ENCODE results near the gene SNIP1.
"Not testable (repeated sequence)": the region's sequence is repeated elsewhere in the genome, so short reads cannot be mapped to it uniquely, and the experiment has no call there.

SNIP1 gene

DNA sequence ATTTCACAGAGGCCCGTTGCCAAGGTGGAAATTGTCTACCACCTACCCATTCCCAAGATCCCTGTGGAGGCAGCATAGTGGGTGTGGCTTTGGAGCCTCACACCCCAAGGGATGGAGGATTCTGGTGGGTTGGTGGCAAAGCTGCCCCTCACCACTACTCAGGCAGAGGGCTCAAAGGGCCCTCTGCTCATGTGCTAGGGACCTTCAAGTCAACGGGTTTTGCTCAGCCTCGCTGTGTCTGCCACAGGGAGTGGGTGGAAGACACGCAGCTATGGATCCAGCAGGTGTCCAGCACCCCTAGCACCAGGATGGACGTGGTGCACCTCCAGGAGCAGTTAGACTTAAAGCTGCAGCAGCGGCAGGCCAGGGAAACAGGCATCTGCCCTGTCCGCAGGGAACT is 5.0 kb upstream of the SNIP1 start:
- Histone ChIP-seq H3K36me3 (peaks cover 28% of the 10 kb centered on the region), H3K9ac (0 out of 2 replicates have a peak overlapping the region, but pooled peaks have one; percentile 29), H4K20me1 (no peaks in the 10 kb centered on the region), H3K4me2 (no peak overlapping the region), H3K27me3 (no peaks in the 10 kb centered on the region), H3K4me3 (no peak overlapping the region), H3K4me1 (peaks cover 7% of the 10 kb centered on the region), H3K9me3 (0 out of 2 replicates have a peak, but pooled peaks cover 3% of the 10 kb centered on the region), H3K27ac (no peak overlapping the region)
- TF ChIP-seq Cebpa-rat (IDR thresholded peaks at IDR 0.05) = no peak

DNA sequence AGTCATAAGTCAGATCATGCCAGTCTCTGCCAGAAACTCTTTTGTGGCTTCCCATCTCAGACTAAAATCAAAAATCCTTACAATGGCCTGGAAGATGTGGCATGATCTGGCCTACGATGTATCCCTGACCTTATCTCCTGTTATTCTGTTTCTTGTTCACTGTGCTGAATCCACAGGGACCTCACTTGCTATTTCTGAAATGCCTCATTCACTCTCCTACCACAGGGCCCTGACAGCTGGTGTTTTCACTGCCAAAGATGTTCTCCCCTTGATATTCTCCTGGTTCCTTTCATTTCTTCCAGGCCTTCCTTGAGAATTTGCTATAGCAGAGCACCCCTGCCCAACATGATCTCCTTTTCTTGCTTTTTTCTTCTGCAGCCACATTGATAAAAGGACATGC is 4.3 kb upstream of the SNIP1 start:
- Histone ChIP-seq H3K4me3 (no peak overlapping the region), H3K36me3 (peaks cover 22% of the 10 kb centered on the region), H3K9me3 (0 out of 2 replicates have a peak, but pooled peaks cover 3% of the 10 kb centered on the region), H3K27ac (no peak overlapping the region), H3K4me1 (peaks cover 8% of the 10 kb centered on the region), H3K9ac (peak overlapping the region; percentile 29; the same call in 1 of the 2 replicates), H3K27me3 (no peaks in the 10 kb centered on the region), H4K20me1 (peaks cover 6% of the 10 kb centered on the region), H3K4me2 (no peak overlapping the region)
- TF ChIP-seq Cebpa-rat (IDR thresholded peaks at IDR 0.05) = no peak

DNA sequence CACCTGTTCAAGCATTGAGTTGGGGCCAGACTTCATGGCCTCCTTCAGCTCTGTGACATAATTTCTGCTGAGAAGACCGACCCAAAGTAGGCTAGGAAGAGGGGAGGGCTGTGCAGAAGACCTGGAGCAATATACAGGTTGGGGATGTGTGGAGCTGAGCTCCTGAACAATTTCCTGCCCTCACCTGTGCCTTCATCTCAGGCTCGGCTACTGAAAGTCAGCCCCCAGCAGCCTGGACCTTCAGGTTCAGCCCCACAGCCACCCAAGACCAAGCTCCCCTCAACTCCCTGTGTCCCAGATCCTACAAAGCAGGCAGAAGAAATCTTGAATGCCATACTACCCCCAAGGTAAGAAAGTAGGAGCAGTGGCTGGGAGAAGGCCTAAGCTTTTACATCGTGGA is 3.3 kb upstream of the SNIP1 start:
- no peak for TF ChIP-seq Cebpa-rat (IDR thresholded peaks at IDR 0.05)
- no peak overlapping the region for H3K4me3 ChIP-seq

DNA sequence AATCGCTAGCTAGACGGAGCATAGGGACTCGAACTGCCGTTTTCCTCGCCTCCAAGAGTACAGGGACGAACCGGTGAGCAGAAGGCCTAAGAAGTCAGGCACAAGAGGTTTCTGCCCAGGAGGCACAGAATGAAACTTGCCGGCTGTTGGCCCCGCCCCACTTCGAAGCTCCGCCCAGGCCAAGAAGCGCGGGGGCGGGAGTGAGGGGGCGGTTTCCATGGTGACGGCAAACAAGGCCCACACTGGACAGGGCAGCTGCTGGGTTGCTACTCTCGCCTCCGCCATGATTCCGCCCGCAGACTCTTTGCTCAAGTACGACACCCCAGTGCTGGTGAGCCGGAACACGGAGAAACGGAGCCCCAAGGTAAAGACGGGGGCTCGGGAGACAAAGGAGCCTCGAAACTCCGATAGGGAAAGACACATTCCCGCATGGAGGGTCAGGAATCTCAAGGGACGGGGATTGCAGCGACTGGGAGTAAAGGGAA is 2.7 kb upstream of the SNIP1 start, which contains the start of gene DNALI1:
Gene DNALI1 (plus strand): TSS at position 229 of the 485 bp plus-strand sequence. CDS start 55 bp downstream, at position 284.
- peaks cover 22% of the 10 kb centered on the region for H4K20me1 ChIP-seq
- no peaks in the 10 kb centered on the region for H3K27me3 ChIP-seq
- H3K9me3 ChIP-seq = 0 out of 2 replicates have a peak, but pooled peaks cover 3% of the 10 kb centered on the region
- TF ChIP-seq Cebpa-rat (IDR thresholded peaks at IDR 0.05) = no peak
- H3K4me1 ChIP-seq = peaks cover 22% of the 10 kb centered on the region
- H3K4me3 ChIP-seq = no peak within 1 kb of the TSS
- no peak within 1 kb of the TSS for H3K27ac ChIP-seq
- H3K9ac ChIP-seq = no peak within 1 kb of the TSS
- H3K36me3 ChIP-seq = peaks cover 17% of the 10 kb centered on the region
- no peak within 1 kb of the TSS for H3K4me2 ChIP-seq

More for the DNA sequence above, 3.3 kb upstream of the SNIP1 start:
- no peak overlapping the region for H3K9ac ChIP-seq
- H3K9me3 ChIP-seq = 0 out of 2 replicates have a peak, but pooled peaks cover 3% of the 10 kb centered on the region
- no peak overlapping the region for H3K27ac ChIP-seq
- H3K36me3 ChIP-seq = peaks cover 17% of the 10 kb centered on the region
- peaks cover 18% of the 10 kb centered on the region for H3K4me1 ChIP-seq
- no peak overlapping the region for H3K4me2 ChIP-seq
- peaks cover 16% of the 10 kb centered on the region for H4K20me1 ChIP-seq
- no peaks in the 10 kb centered on the region for H3K27me3 ChIP-seq

DNA sequence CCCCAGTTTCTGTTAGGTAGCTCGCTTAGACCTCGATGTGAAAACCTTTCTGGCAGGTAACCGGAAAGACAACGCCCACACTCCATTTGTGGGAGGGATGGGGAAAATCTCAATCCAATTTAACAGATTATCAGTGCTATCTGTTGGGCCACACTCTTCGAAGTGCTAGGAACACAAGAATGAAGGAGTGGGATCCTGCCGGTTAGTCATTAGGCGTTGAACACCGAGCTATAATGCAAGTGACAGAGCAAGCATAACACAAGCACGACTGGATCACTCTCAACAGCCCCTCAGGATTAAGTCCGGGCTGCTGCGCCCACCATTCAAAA is 531 bp downstream of the SNIP1 start:
- peaks cover 27% of the 10 kb centered on the region for H3K4me1 ChIP-seq
- peak overlapping the region; percentile 92 for H3K9ac ChIP-seq
- H4K20me1 ChIP-seq = peaks cover 51% of the 10 kb centered on the region
- H3K27ac ChIP-seq = peak overlapping the region; percentile 87
- H3K36me3 ChIP-seq = peaks cover 40% of the 10 kb centered on the region
- TF ChIP-seq Cebpa-rat (IDR thresholded peaks at IDR 0.05) = no peak
- peak overlapping the region; percentile 91 for H3K4me2 ChIP-seq
- 0 out of 2 replicates have a peak, but pooled peaks cover 3% of the 10 kb centered on the region for H3K9me3 ChIP-seq
- no peaks in the 10 kb centered on the region for H3K27me3 ChIP-seq
- H3K4me3 ChIP-seq = peak overlapping the region; percentile 89

DNA sequence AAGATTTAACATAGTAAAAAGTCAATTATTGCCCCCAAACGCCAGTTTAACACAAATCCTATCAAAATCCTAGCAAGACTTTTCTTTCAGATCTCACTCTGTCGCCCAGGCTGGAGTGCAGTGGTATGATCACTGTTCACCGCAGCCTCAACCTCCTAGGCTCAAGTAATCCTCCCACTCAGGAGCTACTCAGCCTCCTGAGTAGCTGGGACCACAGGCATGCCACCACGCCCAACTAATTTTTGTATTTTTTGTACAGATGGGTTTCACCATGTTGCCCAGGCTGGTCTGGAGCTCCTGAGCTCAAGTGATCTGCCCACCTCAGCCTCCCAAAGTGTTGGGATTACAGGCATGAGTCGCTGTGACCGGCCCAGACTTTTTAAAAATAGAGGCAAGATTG is 4.8 kb downstream of the SNIP1 start:
- H4K20me1 ChIP-seq = peaks cover 66% of the 10 kb centered on the region
- H3K4me3 ChIP-seq = no peak overlapping the region
- no peaks in the 10 kb centered on the region for H3K27me3 ChIP-seq
- H3K36me3 ChIP-seq = peaks cover 82% of the 10 kb centered on the region
- no peak overlapping the region for H3K27ac ChIP-seq
- no peaks in the 10 kb centered on the region for H3K9me3 ChIP-seq
- TF ChIP-seq Cebpa-rat (IDR thresholded peaks at IDR 0.05) = no peak
- H3K9ac ChIP-seq = 0 out of 2 replicates have a peak overlapping the region, but pooled peaks have one; percentile 22
- peaks cover 22% of the 10 kb centered on the region for H3K4me1 ChIP-seq
- H3K4me2 ChIP-seq = no peak overlapping the region

DNA sequence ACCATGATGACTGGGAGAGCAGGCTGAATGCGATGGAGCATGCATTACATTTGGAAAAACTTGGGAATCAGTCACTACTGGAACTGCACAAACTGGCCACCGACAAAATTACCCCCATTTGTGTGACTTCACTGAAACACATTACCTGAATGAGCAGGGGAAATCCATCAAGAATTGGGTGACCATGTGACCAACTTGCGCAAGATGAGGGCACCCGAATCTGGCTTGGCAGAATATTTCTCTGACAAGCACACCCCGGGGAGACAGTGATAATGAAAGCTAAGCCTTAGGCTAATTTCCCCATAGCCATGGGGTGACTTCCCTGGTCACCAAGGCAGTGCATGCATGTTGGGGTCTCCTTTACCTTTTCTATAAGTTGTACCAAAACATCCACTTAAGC is 9.1 kb downstream of the SNIP1 start:
- Histone ChIP-seq H3K36me3 (peaks cover 91% of the 10 kb centered on the region), H3K4me1 (0 out of 2 replicates have a peak, but pooled peaks cover 3% of the 10 kb centered on the region), H3K27me3 (no peaks in the 10 kb centered on the region), H4K20me1 (peaks cover 47% of the 10 kb centered on the region), H3K9me3 (no peaks in the 10 kb centered on the region), H3K27ac (no peak overlapping the region), H3K4me3 (no peak overlapping the region), H3K9ac (no peak overlapping the region), H3K4me2 (no peak overlapping the region)
- no peak for TF ChIP-seq Cebpa-rat (IDR thresholded peaks at IDR 0.05)

DNA sequence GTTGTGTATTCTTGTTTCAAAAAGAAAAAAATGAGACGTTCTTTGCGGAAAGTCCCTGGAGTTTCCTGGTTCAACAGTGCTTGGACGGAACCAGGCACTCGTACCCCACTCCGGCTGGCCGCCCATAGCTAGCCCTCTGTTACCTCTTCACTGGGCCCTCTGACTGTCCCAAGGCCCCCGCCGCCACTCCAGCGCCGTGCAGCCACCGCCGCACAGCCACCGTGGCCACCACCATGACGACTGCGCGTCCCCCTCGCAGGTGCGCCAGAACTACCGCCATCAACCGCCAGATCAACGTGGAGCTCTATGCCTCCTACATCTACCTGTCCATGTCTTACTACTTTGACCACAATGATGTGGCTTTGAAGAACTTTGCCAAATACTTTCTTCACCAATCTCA is 9.6 kb downstream of the SNIP1 start:
- H4K20me1 ChIP-seq = peaks cover 42% of the 10 kb centered on the region
- no peak for TF ChIP-seq Cebpa-rat (IDR thresholded peaks at IDR 0.05)
- H3K9ac ChIP-seq = no peak overlapping the region
- H3K9me3 ChIP-seq = no peaks in the 10 kb centered on the region
- H3K27me3 ChIP-seq = no peaks in the 10 kb centered on the region
- no peak overlapping the region for H3K27ac ChIP-seq
- H3K4me1 ChIP-seq = no peaks in the 10 kb centered on the region
- H3K4me2 ChIP-seq = no peak overlapping the region
- H3K4me3 ChIP-seq = no peak overlapping the region
- peaks cover 91% of the 10 kb centered on the region for H3K36me3 ChIP-seq

DNA sequence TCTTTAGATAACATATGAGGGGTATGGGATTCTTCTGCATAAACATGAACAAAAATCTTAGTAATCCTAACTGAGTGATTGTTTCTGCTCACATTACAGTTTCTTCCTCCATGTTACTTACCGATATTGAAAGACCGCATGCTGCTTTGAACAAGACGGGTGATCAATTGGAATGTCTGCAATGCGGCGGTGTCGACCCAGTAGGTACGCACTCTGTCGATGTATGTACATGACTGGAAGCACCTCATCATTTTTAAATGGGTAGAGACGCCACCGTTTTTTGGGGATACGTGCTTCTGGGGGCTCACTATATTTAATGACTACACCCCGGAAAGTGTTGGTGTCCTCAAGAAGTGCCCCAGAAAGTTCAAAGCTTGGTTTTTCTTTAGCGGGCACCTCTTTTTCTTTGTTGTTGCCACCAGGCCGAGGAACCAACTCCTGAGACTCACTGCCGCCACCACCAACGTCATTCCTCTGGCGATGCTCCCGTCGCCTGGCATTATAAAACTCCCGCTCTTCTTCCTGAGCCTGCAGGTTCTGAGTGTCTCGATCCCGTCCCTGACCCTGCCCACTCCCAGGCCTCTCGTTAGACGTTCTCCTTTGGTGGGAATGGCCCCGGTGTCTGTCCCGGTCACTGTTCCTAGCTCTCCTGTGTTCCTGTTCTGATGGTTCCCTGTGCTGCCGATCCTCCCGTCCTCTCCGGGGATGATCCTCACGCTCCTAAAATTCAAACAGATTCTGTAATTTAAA is 13.9 kb downstream of the SNIP1 start:
- Histone ChIP-seq H3K4me2 (no peak overlapping the region), H4K20me1 (peaks cover 50% of the 10 kb centered on the region), H3K27ac (no peak overlapping the region), H3K36me3 (peaks cover 94% of the 10 kb centered on the region), H3K4me1 (no peaks in the 10 kb centered on the region), H3K9ac (no peak overlapping the region), H3K4me3 (no peak overlapping the region), H3K27me3 (no peaks in the 10 kb centered on the region), H3K9me3 (no peaks in the 10 kb centered on the region)
- TF ChIP-seq Cebpa-rat (IDR thresholded peaks at IDR 0.05) = no peak

DNA sequence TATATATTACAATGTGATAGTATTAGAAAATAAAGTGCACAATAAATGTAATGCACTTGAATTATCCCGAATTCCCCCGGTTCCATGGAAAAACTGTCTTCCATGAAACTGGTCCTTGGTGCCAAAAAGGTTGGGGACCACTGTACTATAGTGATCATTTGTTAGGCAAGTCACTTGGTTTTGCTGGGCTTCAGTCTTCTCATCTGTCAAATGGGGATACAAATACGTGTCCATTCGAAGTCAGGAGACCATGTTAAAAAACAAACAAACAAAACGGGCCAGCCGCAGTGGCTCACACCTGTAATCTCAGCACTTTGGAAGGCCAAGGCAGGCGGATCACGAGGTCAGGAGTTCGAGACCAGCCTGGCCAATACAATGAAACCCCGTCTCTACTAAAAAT is 14.9 kb downstream of the SNIP1 start:
- not testable (repeated sequence) for H3K4me1 ChIP-seq, H3K27ac ChIP-seq, H3K9ac ChIP-seq, H3K9me3 ChIP-seq, H3K4me3 ChIP-seq, H3K4me2 ChIP-seq, H3K27me3 ChIP-seq
- H4K20me1 ChIP-seq = peaks cover 44% of the 10 kb centered on the region; the same call in 1 of the 2 replicates
- H3K36me3 ChIP-seq = peaks cover 90% of the 10 kb centered on the region
